HepG2 (cell line): Measurements from ENCODE around the gene TM4SF18. TPM values are rescaled to one million over a fixed set of nuclear protein-coding genes. Genes with fewer than 3 reads are reported as not detected.

Source experiments
- CBX5 ChIP-seq: sonication (generic); formaldehyde crosslinking; IDR thresholded peaks from 2 replicates; pipeline ENCODE4 v1.4.0; 2020; ENCODE audit warnings: missing genetic modification reagents, borderline replicate concordance
- CHD4 ChIP-seq: fragments of 200-600 bp; sonication (generic); IDR thresholded peaks from 2 replicates; pipeline ENCODE4 v1.7.0; 2017; ENCODE audit warnings: mild to moderate bottlenecking, low read length, borderline replicate concordance
- ELF3 ChIP-seq: IDR thresholded peaks from 2 replicates; pipeline ENCODE4 v1.6.1; 2016; ENCODE audit warnings: missing genetic modification reagents, missing compliant biosample characterization
- KAT8 ChIP-seq: IDR thresholded peaks from 2 replicates; pipeline ENCODE4 v1.6.1; 2016; ENCODE audit warnings: missing genetic modification reagents, missing compliant biosample characterization
- KDM2A ChIP-seq: sonication (generic); formaldehyde crosslinking; IDR thresholded peaks from 2 replicates; pipeline ENCODE4 v1.4.0; 2020; ENCODE audit warnings: low read depth, missing genetic modification reagents, borderline replicate concordance
- KDM5B ChIP-seq: sonication (generic); formaldehyde crosslinking; IDR thresholded peaks from 2 replicates; pipeline ENCODE4 v1.4.0; 2020; ENCODE audit warnings: missing genetic modification reagents, mild to moderate bottlenecking, borderline replicate concordance
- NAIF1 ChIP-seq: sonication (generic); formaldehyde crosslinking; IDR thresholded peaks from 2 replicates; pipeline ENCODE4 v1.5.0; 2020; ENCODE audit warnings: mild to moderate bottlenecking, missing genetic modification reagents, borderline replicate concordance
- NR2F1 ChIP-seq, 2 experiments: fragments of 450-650 bp in 1 of 2; formaldehyde crosslinking in 1 of 2; IDR thresholded peaks; 2 replicates each; pipeline versions ENCODE4 v1.5.0 to v1.6.1; 2016 to 2020; ENCODE audit warnings: mild to moderate bottlenecking in 1 of 2, missing compliant biosample characterization in 1 of 2, missing genetic modification reagents in 1 of 2, moderate library complexity in 1 of 2
- PAX8 ChIP-seq: sonication (generic); formaldehyde crosslinking; IDR thresholded peaks from 2 replicates; pipeline ENCODE4 v1.8.0; 2022; ENCODE audit warnings: mild to moderate bottlenecking, missing genetic modification reagents, borderline replicate concordance
- PHF5A ChIP-seq: IDR thresholded peaks from one replicate; pipeline ENCODE4 v1.6.1; 2018; ENCODE audit warnings: low read depth, missing genetic modification reagents; ENCODE audit not compliant: unreplicated experiment
- RORA ChIP-seq: sonication (generic); formaldehyde crosslinking; IDR thresholded peaks from 2 replicates; pipeline ENCODE4 v1.5.0; 2020; ENCODE audit warnings: mild to moderate bottlenecking, missing genetic modification reagents, moderate library complexity
- RXRA ChIP-seq: sonication (generic); formaldehyde crosslinking; IDR thresholded peaks from 2 replicates; pipeline ENCODE4 v1.5.1; 2020; ENCODE audit warnings: missing genetic modification reagents
- SALL1 ChIP-seq: sonication (generic); formaldehyde crosslinking; IDR thresholded peaks from 2 replicates; pipeline ENCODE4 v1.8.0; 2022; ENCODE audit warnings: mild to moderate bottlenecking, missing genetic modification reagents
- SMC3 ChIP-seq: IDR thresholded peaks from 2 replicates; pipeline ENCODE4 v1.6.1; 2011; ENCODE audit warnings: low read length, improper control_type of control experiment
- SP1 ChIP-seq, 2 experiments: fragments of 450-650 bp in 1 of 2; sonication (generic) in 1 of 2; formaldehyde crosslinking in 1 of 2; IDR thresholded peaks; 2 replicates each; pipeline versions ENCODE4 v1.4.0 to v1.6.1; 2016 to 2020; ENCODE audit warnings: missing genetic modification reagents in 1 of 2
- TSC22D2 ChIP-seq: sonication (generic); formaldehyde crosslinking; IDR thresholded peaks from 2 replicates; pipeline ENCODE4 v1.5.1; 2020; ENCODE audit warnings: missing genetic modification reagents, mild to moderate bottlenecking, borderline replicate concordance
- U2AF1 ChIP-seq: fragments of 200-400 bp; formaldehyde crosslinking; optimal IDR thresholded peaks from 2 replicates; pipeline ENCODE3; 2017; ENCODE audit warnings: mild to moderate bottlenecking, low read depth, low read length
- ZKSCAN8 ChIP-seq: IDR thresholded peaks from 2 replicates; pipeline ENCODE4 v1.6.1; 2016; ENCODE audit warnings: borderline replicate concordance, missing genetic modification reagents, missing compliant biosample characterization
- polyA plus RNA-seq, 8 experiments: library from polyadenylated mRNA; depleted of rRNA in 3 of 8; stranded (reverse) in 7 of 8; unstranded in 1 of 8; fragments of >200 nt; fragmentation: Illumina TruSeq in 4 of 8; extraction: Trizol in 4 of 8; gene quantifications; 2 replicates each; pipeline versions ENCODE4 v1.2.1 to v1.2.3, GENCODE V29; 2011 to 2016; ENCODE audit warnings: low read depth in 4 of 8, missing spikeins in 1 of 8, mixed read lengths in 1 of 8; ENCODE audit not compliant: insufficient read depth in 1 of 8
- total RNA-seq, 5 experiments: library from RNA; depleted of rRNA; stranded (reverse); fragments of >200 nt; fragmentation: Illumina TruSeq; extraction: Trizol; gene quantifications; 2 replicates each; pipeline ENCODE4 v1.2.3, GENCODE V29; 2016; ENCODE audit warnings: low read depth in 1 of 5
- TF ChIP-seq, protein P1 (sequence below): sonication (generic); formaldehyde crosslinking; IDR thresholded peaks from 2 replicates; pipeline ENCODE4 v1.4.0; 2020; ENCODE audit warnings: low read depth, missing genetic modification reagents
- TF ChIP-seq, protein P2 (sequence below): sonication (generic); formaldehyde crosslinking; conservative IDR thresholded peaks from 2 replicates; pipeline ENCODE4 v1.4.0; 2020; ENCODE audit warnings: mild to moderate bottlenecking, missing genetic modification reagents, moderate library complexity
- TF ChIP-seq, protein P3 (sequence below): sonication (generic); formaldehyde crosslinking; IDR thresholded peaks from 2 replicates; pipeline ENCODE4 v1.5.0; 2020; ENCODE audit warnings: mild to moderate bottlenecking, missing genetic modification reagents, moderate library complexity

TM4SF18 gene
- total and polyA plus RNA-seq, 2 of the 13 experiments (the other 11 are each of a cell fraction or from before 2014, with no cell fraction given): 0.15 TPM; not detected in 1

DNA sequence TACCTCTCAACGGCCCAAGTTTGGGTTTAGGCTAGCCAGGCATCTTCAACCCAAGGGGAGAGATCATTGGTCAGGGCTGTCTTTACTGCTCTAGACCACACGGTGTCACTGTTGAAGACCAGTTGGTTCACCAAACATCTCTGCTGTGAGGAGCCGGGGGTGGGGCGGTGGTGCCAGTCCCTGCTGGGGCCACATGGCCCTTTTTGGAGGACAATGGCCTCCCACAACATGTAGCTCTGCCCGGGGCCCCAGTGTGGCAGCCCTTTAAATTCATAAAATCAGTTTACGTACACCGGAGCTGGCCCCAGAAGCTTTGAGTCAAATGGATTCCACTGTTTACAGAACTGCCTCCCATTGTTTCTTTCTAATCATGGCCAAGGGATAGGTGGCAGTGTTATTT, 19.1 kb upstream of the TM4SF18 start (continued):
- TF ChIP-seq, protein P1, sequence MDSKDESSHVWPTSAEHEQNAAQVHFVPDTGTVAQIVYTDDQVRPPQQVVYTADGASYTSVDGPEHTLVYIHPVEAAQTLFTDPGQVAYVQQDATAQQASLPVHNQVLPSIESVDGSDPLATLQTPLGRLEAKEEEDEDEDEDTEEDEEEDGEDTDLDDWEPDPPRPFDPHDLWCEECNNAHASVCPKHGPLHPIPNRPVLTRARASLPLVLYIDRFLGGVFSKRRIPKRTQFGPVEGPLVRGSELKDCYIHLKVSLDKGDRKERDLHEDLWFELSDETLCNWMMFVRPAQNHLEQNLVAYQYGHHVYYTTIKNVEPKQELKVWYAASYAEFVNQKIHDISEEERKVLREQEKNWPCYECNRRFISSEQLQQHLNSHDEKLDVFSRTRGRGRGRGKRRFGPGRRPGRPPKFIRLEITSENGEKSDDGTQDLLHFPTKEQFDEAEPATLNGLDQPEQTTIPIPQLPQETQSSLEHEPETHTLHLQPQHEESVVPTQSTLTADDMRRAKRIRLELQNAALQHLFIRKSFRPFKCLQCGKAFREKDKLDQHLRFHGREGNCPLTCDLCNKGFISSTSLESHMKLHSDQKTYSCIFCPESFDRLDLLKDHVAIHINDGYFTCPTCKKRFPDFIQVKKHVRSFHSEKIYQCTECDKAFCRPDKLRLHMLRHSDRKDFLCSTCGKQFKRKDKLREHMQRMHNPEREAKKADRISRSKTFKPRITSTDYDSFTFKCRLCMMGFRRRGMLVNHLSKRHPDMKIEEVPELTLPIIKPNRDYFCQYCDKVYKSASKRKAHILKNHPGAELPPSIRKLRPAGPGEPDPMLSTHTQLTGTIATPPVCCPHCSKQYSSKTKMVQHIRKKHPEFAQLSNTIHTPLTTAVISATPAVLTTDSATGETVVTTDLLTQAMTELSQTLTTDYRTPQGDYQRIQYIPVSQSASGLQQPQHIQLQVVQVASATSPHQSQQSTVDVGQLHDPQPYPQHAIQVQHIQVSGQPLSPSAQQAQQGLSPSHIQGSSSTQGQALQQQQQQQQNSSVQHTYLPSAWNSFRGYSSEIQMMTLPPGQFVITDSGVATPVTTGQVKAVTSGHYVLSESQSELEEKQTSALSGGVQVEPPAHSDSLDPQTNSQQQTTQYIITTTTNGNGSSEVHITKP (CRISPR knock-in tag): no peak
- TF ChIP-seq RXRA (0 out of 2 replicates have a peak, but pooled peaks have one; percentile 32), RORA (no peak), SALL1 (CRISPR knock-in tag) (peak; percentile 80), ZKSCAN8 (peak; percentile 40; the same call in 1 of the 2 replicates), KDM5B (peak; percentile 42; the same call in 1 of the 2 replicates), PAX8 (CRISPR knock-in tag) (no peak), SP1 (IDR thresholded peaks at IDR 0.05) (no peak), SP1 (CRISPR knock-in tag; IDR thresholded peaks at IDR 0.05) (0 out of 2 replicates have a peak, but pooled peaks have one; percentile 12), TSC22D2 (CRISPR knock-in tag) (peak; percentile 69; the same call in 1 of the 2 replicates), PHF5A (no peak), SMC3 (peak; percentile 82), KDM2A (CRISPR knock-in tag) (0 out of 2 replicates have a peak, but pooled peaks have one; percentile 14), CHD4 (0 out of 2 replicates have a peak, but pooled peaks have one; percentile 43), CBX5 (peak; percentile 66; the same call in 1 of the 2 replicates), ELF3 (CRISPR knock-in tag) (peak; percentile 36; the same call in 1 of the 2 replicates), NAIF1 (CRISPR knock-in tag) (0 out of 2 replicates have a peak, but pooled peaks have one; percentile 7), U2AF1 (no peak), KAT8 (CRISPR knock-in tag) (0 out of 2 replicates have a peak, but pooled peaks have one; percentile 54), NR2F1 (CRISPR knock-in tag; IDR thresholded peaks at IDR 0.05) (peak in 1 of 2 experiments; percentile 19; a peak in 1 of 4 replicates)
- TF ChIP-seq, protein P2, sequence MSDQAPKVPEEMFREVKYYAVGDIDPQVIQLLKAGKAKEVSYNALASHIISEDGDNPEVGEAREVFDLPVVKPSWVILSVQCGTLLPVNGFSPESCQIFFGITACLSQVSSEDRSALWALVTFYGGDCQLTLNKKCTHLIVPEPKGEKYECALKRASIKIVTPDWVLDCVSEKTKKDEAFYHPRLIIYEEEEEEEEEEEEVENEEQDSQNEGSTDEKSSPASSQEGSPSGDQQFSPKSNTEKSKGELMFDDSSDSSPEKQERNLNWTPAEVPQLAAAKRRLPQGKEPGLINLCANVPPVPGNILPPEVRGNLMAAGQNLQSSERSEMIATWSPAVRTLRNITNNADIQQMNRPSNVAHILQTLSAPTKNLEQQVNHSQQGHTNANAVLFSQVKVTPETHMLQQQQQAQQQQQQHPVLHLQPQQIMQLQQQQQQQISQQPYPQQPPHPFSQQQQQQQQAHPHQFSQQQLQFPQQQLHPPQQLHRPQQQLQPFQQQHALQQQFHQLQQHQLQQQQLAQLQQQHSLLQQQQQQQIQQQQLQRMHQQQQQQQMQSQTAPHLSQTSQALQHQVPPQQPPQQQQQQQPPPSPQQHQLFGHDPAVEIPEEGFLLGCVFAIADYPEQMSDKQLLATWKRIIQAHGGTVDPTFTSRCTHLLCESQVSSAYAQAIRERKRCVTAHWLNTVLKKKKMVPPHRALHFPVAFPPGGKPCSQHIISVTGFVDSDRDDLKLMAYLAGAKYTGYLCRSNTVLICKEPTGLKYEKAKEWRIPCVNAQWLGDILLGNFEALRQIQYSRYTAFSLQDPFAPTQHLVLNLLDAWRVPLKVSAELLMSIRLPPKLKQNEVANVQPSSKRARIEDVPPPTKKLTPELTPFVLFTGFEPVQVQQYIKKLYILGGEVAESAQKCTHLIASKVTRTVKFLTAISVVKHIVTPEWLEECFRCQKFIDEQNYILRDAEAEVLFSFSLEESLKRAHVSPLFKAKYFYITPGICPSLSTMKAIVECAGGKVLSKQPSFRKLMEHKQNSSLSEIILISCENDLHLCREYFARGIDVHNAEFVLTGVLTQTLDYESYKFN (CRISPR knock-in tag): peak; percentile 50
- TF ChIP-seq, protein P3, sequence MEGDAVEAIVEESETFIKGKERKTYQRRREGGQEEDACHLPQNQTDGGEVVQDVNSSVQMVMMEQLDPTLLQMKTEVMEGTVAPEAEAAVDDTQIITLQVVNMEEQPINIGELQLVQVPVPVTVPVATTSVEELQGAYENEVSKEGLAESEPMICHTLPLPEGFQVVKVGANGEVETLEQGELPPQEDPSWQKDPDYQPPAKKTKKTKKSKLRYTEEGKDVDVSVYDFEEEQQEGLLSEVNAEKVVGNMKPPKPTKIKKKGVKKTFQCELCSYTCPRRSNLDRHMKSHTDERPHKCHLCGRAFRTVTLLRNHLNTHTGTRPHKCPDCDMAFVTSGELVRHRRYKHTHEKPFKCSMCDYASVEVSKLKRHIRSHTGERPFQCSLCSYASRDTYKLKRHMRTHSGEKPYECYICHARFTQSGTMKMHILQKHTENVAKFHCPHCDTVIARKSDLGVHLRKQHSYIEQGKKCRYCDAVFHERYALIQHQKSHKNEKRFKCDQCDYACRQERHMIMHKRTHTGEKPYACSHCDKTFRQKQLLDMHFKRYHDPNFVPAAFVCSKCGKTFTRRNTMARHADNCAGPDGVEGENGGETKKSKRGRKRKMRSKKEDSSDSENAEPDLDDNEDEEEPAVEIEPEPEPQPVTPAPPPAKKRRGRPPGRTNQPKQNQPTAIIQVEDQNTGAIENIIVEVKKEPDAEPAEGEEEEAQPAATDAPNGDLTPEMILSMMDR (CRISPR knock-in tag): peak; percentile 94
